ENCODE data around the gene SMOC2. TPM values are rescaled to one million over a fixed set of nuclear protein-coding genes. Genes with fewer than 3 reads are reported as not detected.

The SMOC2 gene
- total RNA-seq, 1 donor = not detected

- H3K4me3 ChIP-seq (ENCODE audit: low read depth, low read length) = no peak overlapping the region
- no peak for DNase-seq (ENCODE audit: low read depth)
- no peak for TF ChIP-seq CTCF (IDR thresholded peaks at IDR 0.05; ENCODE audit: insufficient read depth, low read depth, low read length)
Measured at GRCh38 chr6:168663041-168663440, 222.1 kb downstream of the SMOC2 start.

- DNase-seq (ENCODE audit: low read depth) = no peak
- H3K4me3 ChIP-seq (ENCODE audit: low read depth, low read length) = no peak overlapping the region
- no peak for TF ChIP-seq CTCF (IDR thresholded peaks at IDR 0.05; ENCODE audit: insufficient read depth, low read depth, low read length)
Measured at GRCh38 chr6:168664956-168665355, 224.0 kb downstream of the SMOC2 start.

GRCh38 chr6:168666170-168666569, 225.2 kb downstream of the SMOC2 start:
- no peak for TF ChIP-seq CTCF (IDR thresholded peaks at IDR 0.05; ENCODE audit: insufficient read depth, low read depth, low read length)
- no peak for DNase-seq (ENCODE audit: low read depth)
- H3K4me3 ChIP-seq (ENCODE audit: low read depth, low read length) = no peak overlapping the region

- DNase-seq (ENCODE audit: low read depth) = no peak
- no peak for TF ChIP-seq CTCF (IDR thresholded peaks at IDR 0.05; ENCODE audit: insufficient read depth, low read depth, low read length)
- no peak overlapping the region for H3K4me3 ChIP-seq (ENCODE audit: low read depth, low read length)
Measured at GRCh38 chr6:168666699-168667427, 225.9 kb downstream of the SMOC2 start.

GRCh38 chr6:168667428-168667805, 226.4 kb downstream of the SMOC2 start:
- DNase-seq (ENCODE audit: low read depth) = no peak
- no peak overlapping the region for H3K4me3 ChIP-seq (ENCODE audit: low read depth, low read length)
- TF ChIP-seq CTCF (IDR thresholded peaks at IDR 0.05; ENCODE audit: insufficient read depth, low read depth, low read length) = no peak

- TF ChIP-seq CTCF (IDR thresholded peaks at IDR 0.05; ENCODE audit: insufficient read depth, low read depth, low read length) = no peak
- DNase-seq (ENCODE audit: low read depth) = no peak
- H3K4me3 ChIP-seq (ENCODE audit: low read depth, low read length) = no peak overlapping the region
Measured at GRCh38 chr6:168670401-168670985, 229.5 kb downstream of the SMOC2 start.

Data from fibroblast of villous mesenchyme (primary cell).